HG02885 (cell line): ENCODE measurements around the gene RANGRF.

Source experiments
- ATAC-seq: cut with Tn5 transposase; IDR thresholded peaks from one replicate; pipeline ENCODE4 v1.9.1; 2021; ENCODE audit warnings: mild to moderate bottlenecking; ENCODE audit not compliant: unreplicated experiment, poor library complexity

The RANGRF gene

GRCh38 chr17:8273884-8274444 lies 14.5 kb upstream of the RANGRF start:
- no peak for ATAC-seq

GRCh38 chr17:8274816-8275215 lies 13.7 kb upstream of the RANGRF start:
- ATAC-seq: no peak

GRCh38 chr17:8275421-8276290 lies 12.8 kb upstream of the RANGRF start:
- ATAC-seq: no peak

- no peak for ATAC-seq
Observed at GRCh38 chr17:8277317-8277716, 11.2 kb upstream of the RANGRF start.

GRCh38 chr17:8282345-8282744 lies 6.1 kb upstream of the RANGRF start:
- no peak for ATAC-seq

- no peak for ATAC-seq
Observed at GRCh38 chr17:8283356-8283755, 5.1 kb upstream of the RANGRF start.

GRCh38 chr17:8284126-8284525 lies 4.3 kb upstream of the RANGRF start:
- no peak for ATAC-seq

- ATAC-seq: no peak
Observed at GRCh38 chr17:8285270-8286181, 2.9 kb upstream of the RANGRF start.

GRCh38 chr17:8287651-8288335 lies 677 bp upstream of the RANGRF start:
- ATAC-seq: no peak

- no peak for ATAC-seq
Observed at GRCh38 chr17:8289103-8289397, 580 bp downstream of the RANGRF start.

- no peak for ATAC-seq
Observed at GRCh38 chr17:8290043-8290442, 1.6 kb downstream of the RANGRF start.

- no peak for ATAC-seq
Observed at GRCh38 chr17:8292639-8293395, 4.3 kb downstream of the RANGRF start.

GRCh38 chr17:8294361-8294760 lies 5.9 kb downstream of the RANGRF start:
- no peak for ATAC-seq

- ATAC-seq: no peak
Observed at GRCh38 chr17:8294814-8295316, 6.4 kb downstream of the RANGRF start.

- ATAC-seq: no peak
Observed at GRCh38 chr17:8300226-8300625, 11.8 kb downstream of the RANGRF start.

GRCh38 chr17:8300627-8301242 lies 12.3 kb downstream of the RANGRF start:
- peak; percentile 49 for ATAC-seq

- no peak for ATAC-seq
Observed at GRCh38 chr17:8310601-8311123, 22.2 kb downstream of the RANGRF start.

- ATAC-seq: no peak
Observed at GRCh38 chr17:8311131-8311790, 22.8 kb downstream of the RANGRF start.
